ENCODE data around the gene RNF224.

- TF ChIP-seq CTCF (IDR thresholded peaks at IDR 0.05; ENCODE audit: borderline replicate concordance, extremely low read depth, low read length, poor library complexity, severe bottlenecking) (no peak), EZH2 (IDR thresholded peaks at IDR 0.05; ENCODE audit: borderline replicate concordance, low read depth, low read length, severe bottlenecking) (no peak)
These were observed 42.0 kb downstream of the RNF224 start for GRCh38 chr9:137269231-137269772.

Measured in DND-41 (cell line).